ENCODE measurements around the gene RASAL1.

RASAL1 gene

GRCh38 chr12:113071135-113072112 is 64.1 kb downstream of the RASAL1 start:
- DNase-seq, result peak; percentile 76

GRCh38 chr12:113070117-113070906 is 65.2 kb downstream of the RASAL1 start:
- no peak for DNase-seq

DNA sequence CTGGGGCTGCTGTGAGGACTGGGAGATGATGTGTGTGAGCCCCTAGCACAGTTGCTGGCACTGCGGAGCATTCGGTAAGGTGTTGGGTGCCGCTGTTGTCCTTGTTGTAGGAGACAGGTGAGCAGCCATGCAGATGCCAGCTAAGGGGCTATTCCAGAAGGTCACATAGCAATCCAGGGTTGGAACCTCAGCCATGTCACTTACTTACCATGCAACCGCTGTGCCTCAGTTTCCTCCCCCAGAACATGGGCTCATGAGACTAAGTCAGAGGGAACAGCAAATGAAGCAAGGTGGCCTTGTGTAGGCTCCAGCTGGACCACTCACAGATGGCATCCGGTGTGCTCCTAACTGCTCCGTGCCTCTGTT is 65.8 kb downstream of the RASAL1 start:
- no peak for DNase-seq

DNA sequence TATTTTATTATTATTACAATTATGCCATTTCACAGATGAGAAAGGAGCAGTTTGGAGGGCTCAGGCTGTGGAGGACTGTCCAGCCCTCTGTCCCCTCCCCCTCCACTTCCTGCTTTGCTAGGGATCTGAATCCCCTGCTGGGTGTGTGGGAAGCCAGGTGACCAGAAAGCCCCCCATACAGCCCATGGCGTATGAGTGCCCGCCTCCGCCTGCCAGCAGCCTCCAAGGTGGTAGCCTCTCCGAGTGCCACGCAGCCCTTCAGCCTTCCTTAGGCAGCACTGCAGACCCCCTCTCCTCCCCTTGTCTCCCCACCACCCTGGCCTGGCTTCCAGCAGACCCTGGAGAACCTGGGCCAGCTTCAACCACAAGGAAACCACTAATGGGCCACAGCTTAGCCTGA is 66.4 kb downstream of the RASAL1 start:
- DNase-seq, result no peak

GRCh38 chr12:113067987-113068935 is 67.3 kb downstream of the RASAL1 start:
- no peak for DNase-seq

- no peak for DNase-seq
These were observed 68.7 kb downstream of the RASAL1 start for GRCh38 chr12:113066813-113067400.

DNA sequence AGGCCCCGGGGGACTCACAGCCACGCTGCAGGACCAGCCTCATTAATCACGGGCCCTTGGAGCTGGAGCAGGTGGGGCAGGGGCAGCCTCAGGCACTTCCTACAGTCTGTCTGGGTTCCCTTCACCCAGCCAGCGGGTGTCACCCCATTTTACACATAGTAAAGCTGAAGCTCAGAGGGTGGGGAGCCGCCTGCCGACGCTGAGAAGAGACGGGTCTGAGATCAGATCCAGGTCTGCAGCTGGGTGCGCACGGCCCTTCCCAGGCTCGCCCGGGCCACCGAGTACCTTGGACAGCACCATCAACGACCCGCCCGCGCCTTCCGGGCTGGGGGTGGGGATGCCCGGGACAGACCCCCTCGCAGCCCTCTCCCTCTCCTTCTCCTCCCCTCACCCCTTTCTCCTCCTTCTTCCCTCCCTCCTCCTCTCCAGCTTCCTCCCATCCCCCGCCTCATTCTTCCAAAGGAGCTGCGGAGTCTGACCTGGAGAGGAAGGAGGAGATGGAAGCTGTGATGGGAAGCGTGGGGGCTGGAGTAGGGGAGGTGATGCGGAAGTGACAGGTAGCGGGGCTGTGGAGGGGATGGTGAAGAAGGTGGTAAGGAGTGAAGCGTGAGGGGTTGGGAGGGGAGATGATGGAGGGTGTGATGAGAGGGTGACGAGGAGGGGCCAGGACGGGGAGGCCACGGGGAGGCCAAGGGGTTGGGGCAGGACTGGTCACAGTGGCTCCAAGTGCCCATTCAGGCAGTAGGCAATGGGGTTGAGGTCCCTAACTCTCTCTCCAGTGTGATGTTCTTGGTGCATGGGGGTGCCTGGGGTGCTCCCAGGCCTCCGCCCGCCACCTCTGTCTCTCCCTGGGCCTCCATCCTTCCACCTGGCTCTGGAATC is 70.2 kb downstream of the RASAL1 start:
- DNase-seq, result no peak

- DNase-seq, result no peak
These were observed 71.0 kb downstream of the RASAL1 start for GRCh38 chr12:113064395-113065125.

DNA sequence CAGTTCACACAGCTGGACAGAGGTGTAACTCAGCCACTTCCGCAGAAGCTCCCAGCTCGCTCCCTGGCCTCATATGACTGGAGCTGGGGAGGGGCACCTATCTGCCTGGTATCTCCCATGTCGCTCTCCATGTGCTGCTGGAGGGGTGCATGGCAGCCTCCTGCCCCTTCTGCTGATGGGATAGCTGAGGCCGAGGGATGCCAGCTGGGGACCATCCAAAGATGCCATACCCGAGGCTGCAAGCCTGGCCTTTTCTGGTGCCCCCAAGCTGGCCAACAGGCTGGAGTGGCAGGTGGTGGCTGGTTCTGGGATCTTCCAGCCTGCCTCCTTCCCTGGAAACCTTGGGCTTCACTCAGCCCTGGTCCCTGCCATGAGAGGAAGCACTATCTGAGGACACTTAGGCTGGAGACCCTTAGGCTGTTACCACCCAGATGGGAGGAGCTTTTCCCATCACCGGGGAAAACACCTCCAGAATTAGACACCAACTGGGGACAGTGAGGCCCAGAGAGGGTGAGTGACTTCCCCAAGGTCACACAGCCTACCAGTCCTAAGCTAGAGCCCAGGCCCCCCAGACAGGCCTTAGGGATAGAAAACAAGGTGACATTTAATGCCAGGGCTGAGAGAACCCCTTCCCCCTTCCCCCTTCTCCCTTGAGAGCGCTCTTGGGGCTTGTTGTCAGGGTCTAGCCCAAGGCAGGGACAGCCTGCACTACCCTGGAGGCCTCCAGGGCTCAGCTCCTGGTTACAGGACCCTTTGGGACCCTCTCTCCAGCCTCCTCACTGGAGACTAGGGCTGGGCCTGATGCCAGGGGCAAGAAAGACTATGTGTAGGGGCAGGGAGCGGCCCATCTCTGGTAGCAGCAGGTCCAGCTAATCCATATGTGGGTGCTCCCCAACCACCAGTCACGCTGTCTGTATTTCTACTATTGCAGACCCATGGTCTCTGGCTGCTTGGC is 71.9 kb downstream of the RASAL1 start:
- no peak for DNase-seq

DNA sequence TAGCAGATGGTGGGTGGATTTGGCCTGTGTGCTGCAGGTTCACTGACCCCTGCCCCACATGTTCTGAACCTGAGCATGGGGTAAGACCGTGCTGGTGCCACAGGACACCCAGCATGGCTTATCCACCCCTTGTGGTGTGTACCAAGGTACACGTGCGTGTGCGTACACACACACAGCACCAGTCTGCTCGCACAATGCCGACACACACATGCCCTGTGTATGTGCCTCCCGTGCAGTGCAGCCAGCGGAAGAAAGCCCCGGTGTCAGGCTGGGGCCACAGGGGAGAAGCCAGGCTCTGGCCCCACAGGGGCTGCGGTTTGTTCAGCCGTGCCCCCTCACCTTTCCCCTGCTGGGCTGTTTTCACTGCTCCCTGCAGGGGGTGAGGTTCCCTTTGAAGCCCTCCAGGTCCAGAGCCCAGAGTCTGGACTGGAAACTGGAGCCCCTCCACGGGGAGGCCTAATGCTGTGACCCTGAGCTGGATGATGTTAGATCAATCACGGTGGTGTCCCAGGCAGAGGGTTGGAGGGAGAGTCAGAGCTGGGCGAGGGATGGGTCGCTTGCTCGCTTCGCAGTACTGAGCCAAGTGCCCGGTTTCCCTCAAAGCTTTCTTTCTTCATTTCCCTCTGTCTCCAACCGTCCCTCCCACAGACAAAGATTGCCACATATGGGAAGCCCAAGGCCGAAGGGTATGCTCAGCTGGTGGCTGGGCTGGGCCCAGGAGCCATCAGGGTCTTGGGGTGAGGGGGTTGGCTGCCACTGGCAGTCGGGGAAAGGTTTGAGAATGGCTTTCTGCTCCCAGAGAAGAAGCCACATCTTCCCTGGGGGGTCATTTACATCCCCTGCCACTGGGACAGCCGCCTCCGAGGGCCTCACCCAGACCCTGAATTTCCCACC is 72.8 kb downstream of the RASAL1 start:
- no peak for DNase-seq

DNA sequence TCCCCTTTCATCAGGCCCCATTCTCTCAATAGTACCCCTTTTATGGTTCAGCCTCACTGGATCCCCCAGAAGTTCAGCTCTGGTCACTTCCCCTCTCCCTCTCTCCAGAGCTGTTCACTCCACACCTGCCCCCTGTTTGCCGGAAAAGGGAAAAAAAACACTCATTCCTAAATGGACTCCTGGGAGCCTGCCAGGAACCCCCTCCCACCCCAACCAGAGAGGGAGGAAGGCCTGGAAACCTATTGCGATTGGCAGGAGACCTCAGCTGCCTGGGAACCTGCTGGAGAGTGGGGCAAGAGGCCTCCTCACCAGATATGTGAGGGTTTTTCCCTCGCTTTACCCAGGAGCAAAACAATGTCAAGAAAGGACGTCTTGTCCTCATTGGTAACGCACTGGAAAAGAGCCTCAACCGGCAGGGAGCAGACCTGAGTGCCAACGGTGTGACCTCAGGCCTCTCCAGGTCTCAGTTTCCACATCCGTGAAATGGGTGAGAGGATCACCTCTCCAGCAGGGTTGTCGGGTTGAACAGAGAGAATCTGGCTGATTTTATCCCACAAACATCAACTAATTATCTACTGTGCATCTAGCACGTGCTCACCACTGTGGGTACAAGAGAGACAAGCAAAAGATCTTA is 74.4 kb downstream of the RASAL1 start:
- no peak for DNase-seq

GRCh38 chr12:113060336-113060960 is 75.1 kb downstream of the RASAL1 start:
- DNase-seq, result no peak

GRCh38 chr12:113059071-113059595 is 76.4 kb downstream of the RASAL1 start:
- no peak for DNase-seq

DNA sequence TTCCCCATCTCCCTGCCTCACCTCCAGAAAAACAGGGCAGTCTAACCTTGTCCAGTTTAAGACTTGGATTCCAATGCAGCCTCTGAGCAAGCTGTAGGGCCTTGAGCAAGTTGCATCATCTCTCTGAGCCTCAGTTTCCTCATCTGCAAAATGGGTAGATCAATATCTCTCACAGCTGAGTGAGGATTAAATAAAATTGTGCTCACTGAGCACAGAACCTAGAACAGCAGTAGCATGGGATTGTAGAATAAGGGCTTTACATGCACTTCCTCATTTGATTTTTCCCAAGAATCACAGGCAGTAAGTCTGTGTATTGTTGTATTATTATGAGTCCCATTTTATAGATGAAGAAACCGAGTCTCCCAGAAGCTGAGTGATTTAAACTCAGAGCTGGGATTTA is 77.0 kb downstream of the RASAL1 start:
- DNase-seq, result no peak

DNA sequence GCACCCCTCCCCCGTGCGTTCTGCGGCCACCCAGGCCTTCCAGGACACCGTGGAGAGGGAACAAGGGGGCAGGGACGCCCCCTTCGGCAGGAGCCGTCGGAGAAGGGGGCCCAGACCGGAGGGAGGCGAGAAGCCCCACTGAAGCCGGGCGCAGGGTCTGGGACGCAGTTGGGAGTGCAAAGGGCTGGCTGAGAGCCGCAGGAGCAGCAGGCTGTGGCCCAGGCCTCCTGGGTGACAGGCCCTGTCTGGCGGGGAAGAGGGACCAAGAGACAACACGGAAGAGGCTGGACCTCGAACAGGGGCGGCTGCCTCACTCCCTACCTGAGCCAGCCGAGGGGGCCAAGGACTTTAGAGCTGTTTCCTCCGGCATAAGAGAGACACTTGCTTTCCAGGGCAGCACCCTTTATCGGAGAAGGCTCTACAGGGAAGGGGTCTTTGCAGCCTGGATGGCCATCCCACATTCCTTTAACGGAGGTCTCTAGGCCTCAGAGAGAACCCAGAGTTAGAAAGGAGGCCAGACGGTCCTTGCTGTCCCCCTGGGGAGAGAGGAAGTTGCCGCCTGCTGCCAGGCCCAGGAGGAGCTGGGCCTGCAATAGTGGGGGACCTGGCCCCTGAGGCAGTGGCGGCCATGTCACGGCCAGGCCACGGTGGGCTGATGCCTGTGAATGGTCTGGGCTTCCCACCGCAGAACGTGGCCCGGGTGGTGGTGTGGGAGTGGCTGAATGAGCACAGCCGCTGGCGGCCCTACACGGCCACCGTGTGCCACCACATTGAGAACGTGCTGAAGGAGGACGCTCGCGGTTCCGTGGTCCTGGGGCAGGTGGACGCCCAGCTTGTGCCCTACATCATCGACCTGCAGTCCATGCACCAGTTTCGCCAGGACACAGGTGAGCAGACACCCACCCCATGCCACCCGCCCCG is 77.7 kb downstream of the RASAL1 start:
- DNase-seq, result no peak
